Measurements from ENCODE around the gene COL6A2.

COL6A2 gene

DNA sequence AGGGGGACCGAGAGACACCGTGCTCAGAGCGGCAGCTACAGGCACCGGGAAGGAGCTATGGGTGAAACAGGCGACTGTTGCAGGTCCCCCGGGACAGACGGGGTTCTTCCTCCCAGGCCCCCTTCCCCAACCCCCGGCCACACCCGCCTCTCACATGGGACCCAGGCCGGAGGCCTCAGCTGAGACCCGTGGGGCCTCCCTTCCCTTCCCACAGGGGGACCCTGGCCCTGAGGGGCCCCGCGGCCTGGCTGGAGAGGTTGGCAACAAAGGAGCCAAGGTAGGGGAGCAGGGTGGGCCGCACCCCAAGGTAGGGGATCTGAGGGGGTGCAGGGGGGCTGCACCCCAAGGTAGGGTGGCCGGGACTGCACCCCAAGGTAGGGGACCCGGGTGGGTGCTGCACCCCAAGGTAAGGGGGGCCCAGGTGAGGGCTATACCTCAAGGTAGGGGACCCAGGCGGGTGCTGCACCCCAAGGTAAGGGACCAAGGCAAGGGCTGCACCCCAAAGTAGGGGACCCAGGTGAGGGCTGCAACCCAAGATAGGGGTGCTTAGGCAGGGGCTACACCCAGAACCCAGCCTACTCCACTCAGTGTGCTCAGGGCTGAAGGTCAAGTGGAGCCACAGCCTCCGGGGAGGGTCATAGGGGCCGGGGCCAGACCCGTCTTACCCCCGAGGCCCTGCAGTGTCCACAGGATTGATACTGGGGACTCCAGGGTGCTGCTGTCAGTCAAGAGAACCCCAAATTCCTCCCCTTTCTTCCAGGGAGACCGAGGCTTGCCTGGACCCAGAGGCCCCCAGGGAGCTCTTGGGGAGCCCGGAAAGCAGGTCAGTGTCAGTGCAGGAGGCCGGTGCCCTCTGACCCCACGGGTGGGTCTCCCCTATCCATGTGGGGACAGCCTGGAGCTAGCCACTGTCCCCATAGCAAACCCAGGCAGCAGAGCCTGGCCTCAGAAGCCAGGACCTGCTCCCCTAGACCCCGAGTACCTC, 22.7 kb downstream of the COL6A2 start:
- DNase-seq (ENCODE audit: low read depth), result no peak
- H3K4me3 ChIP-seq (ENCODE audit: low read depth, low read length), result no peak overlapping the region
- TF ChIP-seq, protein P1, sequence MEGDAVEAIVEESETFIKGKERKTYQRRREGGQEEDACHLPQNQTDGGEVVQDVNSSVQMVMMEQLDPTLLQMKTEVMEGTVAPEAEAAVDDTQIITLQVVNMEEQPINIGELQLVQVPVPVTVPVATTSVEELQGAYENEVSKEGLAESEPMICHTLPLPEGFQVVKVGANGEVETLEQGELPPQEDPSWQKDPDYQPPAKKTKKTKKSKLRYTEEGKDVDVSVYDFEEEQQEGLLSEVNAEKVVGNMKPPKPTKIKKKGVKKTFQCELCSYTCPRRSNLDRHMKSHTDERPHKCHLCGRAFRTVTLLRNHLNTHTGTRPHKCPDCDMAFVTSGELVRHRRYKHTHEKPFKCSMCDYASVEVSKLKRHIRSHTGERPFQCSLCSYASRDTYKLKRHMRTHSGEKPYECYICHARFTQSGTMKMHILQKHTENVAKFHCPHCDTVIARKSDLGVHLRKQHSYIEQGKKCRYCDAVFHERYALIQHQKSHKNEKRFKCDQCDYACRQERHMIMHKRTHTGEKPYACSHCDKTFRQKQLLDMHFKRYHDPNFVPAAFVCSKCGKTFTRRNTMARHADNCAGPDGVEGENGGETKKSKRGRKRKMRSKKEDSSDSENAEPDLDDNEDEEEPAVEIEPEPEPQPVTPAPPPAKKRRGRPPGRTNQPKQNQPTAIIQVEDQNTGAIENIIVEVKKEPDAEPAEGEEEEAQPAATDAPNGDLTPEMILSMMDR (IDR thresholded peaks at IDR 0.05; ENCODE audit: insufficient read depth, low read depth, low read length, missing control alignments), result no peak

DNA sequence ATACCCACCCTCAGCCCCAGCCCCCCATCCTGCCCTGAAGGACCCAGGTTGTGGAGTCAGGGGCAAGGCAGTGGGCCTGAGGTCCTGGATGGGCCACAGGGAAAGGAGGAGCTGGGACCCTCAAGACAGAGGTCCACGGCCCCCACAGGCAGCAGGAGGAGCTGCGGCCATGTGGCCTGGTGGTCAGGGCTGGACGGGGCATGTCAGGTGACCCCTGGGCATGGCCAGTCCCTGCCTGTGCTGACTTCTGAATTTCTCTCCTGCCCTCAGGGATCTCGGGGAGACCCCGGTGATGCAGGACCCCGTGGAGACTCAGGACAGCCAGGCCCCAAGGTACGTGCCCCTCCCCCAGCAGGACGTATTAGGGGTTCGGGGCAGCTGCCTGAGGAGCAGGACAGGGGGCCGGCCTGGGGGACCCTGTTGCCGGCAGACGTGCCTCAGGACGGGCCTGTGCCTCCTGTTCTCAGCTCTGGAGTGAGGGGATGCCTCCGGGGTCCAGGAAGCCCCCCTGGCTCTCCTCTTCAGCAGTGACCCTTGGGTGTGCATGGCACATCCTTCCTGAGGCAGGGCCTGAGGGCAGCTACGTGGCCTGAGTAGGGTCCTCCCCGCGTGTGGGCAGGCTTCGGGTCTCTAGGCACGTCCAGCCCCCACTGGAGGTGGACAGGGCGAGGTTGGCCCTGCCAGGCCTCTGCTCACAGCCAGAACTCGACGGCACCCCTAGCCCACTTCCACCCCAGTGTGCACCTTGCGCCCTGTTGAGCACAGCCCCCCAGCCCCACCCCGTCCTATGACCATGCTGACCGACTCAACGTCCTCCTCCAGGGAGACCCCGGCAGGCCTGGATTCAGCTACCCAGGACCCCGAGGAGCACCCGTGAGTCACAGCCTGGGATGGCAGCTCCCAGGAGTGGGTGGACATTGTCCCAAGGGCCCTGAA, 23.6 kb downstream of the COL6A2 start:
- TF ChIP-seq, protein P1 (IDR thresholded peaks at IDR 0.05; ENCODE audit: insufficient read depth, low read depth, low read length, missing control alignments), result no peak
- DNase-seq (ENCODE audit: low read depth), result no peak
- H3K4me3 ChIP-seq (ENCODE audit: low read depth, low read length), result no peak overlapping the region

DNA sequence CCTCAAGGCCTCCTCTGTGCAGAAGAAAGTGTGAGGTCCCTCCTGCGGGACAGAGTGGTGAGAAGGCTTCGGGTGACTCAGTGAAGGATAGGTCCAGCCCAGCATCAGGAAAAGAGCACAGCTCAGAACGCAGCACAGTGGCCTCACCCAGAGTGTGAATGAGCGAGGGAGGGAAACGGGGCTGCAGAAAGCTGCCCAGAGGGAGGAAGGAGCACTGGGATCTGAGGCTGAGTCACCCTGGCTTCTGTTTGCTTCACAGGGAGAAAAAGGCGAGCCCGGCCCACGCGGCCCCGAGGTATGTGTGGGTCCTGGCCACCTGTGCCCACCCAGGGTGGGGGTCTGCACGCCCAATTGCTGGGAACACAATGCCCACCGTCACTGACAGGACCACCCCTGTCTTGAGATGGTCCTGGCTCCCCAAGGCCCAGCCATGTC, 24.3 kb downstream of the COL6A2 start:
- no peak for DNase-seq (ENCODE audit: low read depth)
- H3K4me3 ChIP-seq (ENCODE audit: low read depth, low read length), result no peak overlapping the region
- TF ChIP-seq, protein P1 (IDR thresholded peaks at IDR 0.05; ENCODE audit: insufficient read depth, low read depth, low read length, missing control alignments), result no peak

- no peak for DNase-seq (ENCODE audit: low read depth)
- TF ChIP-seq, protein P1 (IDR thresholded peaks at IDR 0.05; ENCODE audit: insufficient read depth, low read depth, low read length, missing control alignments), result no peak
- H3K4me3 ChIP-seq (ENCODE audit: low read depth, low read length), result no peak overlapping the region
Observed at GRCh38 chr21:46122758-46123683, 25.1 kb downstream of the COL6A2 start.

- DNase-seq (ENCODE audit: low read depth), result no peak
- H3K4me3 ChIP-seq (ENCODE audit: low read depth, low read length), result no peak overlapping the region
- TF ChIP-seq, protein P1 (IDR thresholded peaks at IDR 0.05; ENCODE audit: insufficient read depth, low read depth, low read length, missing control alignments), result no peak
Observed at GRCh38 chr21:46124083-46124925, 26.4 kb downstream of the COL6A2 start.

Data from GM12865 (cell line).